ENCODE data around the gene LRP6. TPM values are rescaled to one million over a fixed set of nuclear protein-coding genes. Genes with fewer than 3 reads are reported as not detected.

LRP6 gene
- total and polyA plus RNA-seq, 2 experiments from 2014 or later, result 29.1 to 73.8 TPM

DNA sequence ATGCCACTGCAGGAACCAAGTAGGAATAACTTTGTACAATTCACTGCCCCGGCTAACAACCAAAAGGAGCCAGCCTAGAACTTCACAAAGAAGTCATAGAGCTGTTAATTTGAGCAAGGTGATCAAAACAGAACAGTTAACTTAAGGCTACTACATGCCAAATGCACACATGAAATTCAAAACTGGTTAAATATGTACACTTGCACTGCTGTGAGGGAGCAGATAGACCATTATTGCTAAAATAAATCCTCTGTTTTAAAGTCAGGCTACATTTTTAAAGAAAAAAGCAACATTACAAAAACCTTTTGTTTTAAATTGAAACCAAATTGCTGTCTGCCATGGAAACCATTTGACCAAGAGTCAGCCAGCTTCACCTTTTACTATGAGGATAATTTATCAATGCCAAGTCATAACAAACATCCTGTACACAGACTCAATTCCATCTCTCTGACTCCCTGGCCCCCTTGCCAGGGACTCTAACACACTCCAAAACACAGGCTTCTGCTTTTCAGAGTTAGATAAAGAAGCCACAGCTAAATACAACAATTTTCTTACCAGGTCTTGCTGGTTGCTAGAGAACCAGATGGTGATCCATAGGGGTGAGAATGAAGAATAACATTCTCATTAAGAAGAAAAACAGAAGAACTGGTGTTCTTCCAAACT is 84.0 kb downstream of the LRP6 start:
- peaks cover 14% of the 10 kb centered on the region; the same call in 2 of the 3 replicates for H3K36me3 Mint-ChIP-seq (ENCODE audit: low read depth)
- Histone ChIP-seq H3K4me3 (no peak overlapping the region), H4K20me1 (replicated peaks; ENCODE audit: insufficient read depth) (0 out of 2 replicates have a peak, but pooled peaks cover 8% of the 10 kb centered on the region), H3K27ac (ENCODE audit: low read depth) (0 out of 2 replicates have a peak overlapping the region, but pooled peaks have one; percentile 48), H3F3A (replicated peaks; ENCODE audit: low read depth) (no peaks in the 10 kb centered on the region), H3K4me2 (no peak overlapping the region), H3K36me3 (ENCODE audit: insufficient read depth) (peaks cover 10% of the 10 kb centered on the region), H3K9me2 (ENCODE audit: insufficient read depth) (no peaks in the 10 kb centered on the region), H2AFZ (no peak overlapping the region), H3K27me3 (ENCODE audit: insufficient read depth) (no peaks in the 10 kb centered on the region), H3K79me2 (replicated peaks; ENCODE audit: insufficient read depth) (peaks cover 57% of the 10 kb centered on the region), H3K4me1 (ENCODE audit: insufficient read depth) (no peaks in the 10 kb centered on the region)
- peak overlapping the region; percentile 27; the same call in 1 of the 2 replicates for H3K27ac Mint-ChIP-seq
- TF ChIP-seq POLR2AphosphoS5 (IDR thresholded peaks at IDR 0.05; ENCODE audit: low read depth) (no peak), CREB1 (CRISPR knock-in tag; IDR thresholded peaks at IDR 0.05; ENCODE audit: low read depth) (no peak), EZH2phosphoT487 (IDR thresholded peaks at IDR 0.05; ENCODE audit: unreplicated experiment) (no peak), NANOG (IDR thresholded peaks at IDR 0.05; ENCODE audit: borderline replicate concordance) (no peak), REST (IDR thresholded peaks at IDR 0.05; ENCODE audit: unreplicated experiment) (no peak), STAT1 (IDR thresholded peaks at IDR 0.05; ENCODE audit: unreplicated experiment) (no peak), EZH2 (IDR thresholded peaks at IDR 0.05; ENCODE audit: low read depth, unreplicated experiment) (no peak), ZNF462 (CRISPR knock-in tag; IDR thresholded peaks at IDR 0.05) (no peak), JUNB (IDR thresholded peaks at IDR 0.05; ENCODE audit: unreplicated experiment) (no peak), ZNF114 (CRISPR knock-in tag; IDR thresholded peaks at IDR 0.05) (no peak), ZNF331 (CRISPR knock-in tag; IDR thresholded peaks at IDR 0.05; ENCODE audit: low read depth) (no peak)
- TF ChIP-seq, protein P1, sequence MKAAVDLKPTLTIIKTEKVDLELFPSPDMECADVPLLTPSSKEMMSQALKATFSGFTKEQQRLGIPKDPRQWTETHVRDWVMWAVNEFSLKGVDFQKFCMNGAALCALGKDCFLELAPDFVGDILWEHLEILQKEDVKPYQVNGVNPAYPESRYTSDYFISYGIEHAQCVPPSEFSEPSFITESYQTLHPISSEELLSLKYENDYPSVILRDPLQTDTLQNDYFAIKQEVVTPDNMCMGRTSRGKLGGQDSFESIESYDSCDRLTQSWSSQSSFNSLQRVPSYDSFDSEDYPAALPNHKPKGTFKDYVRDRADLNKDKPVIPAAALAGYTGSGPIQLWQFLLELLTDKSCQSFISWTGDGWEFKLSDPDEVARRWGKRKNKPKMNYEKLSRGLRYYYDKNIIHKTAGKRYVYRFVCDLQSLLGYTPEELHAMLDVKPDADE (IDR thresholded peaks at IDR 0.05), result no peak
- TF ChIP-seq, protein P2, sequence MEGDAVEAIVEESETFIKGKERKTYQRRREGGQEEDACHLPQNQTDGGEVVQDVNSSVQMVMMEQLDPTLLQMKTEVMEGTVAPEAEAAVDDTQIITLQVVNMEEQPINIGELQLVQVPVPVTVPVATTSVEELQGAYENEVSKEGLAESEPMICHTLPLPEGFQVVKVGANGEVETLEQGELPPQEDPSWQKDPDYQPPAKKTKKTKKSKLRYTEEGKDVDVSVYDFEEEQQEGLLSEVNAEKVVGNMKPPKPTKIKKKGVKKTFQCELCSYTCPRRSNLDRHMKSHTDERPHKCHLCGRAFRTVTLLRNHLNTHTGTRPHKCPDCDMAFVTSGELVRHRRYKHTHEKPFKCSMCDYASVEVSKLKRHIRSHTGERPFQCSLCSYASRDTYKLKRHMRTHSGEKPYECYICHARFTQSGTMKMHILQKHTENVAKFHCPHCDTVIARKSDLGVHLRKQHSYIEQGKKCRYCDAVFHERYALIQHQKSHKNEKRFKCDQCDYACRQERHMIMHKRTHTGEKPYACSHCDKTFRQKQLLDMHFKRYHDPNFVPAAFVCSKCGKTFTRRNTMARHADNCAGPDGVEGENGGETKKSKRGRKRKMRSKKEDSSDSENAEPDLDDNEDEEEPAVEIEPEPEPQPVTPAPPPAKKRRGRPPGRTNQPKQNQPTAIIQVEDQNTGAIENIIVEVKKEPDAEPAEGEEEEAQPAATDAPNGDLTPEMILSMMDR (conservative IDR thresholded peaks at IDR 0.05; ENCODE audit: low read depth in 2 of 2), result no peak
- ATAC-seq (no peak), DNase-seq (ENCODE audit: low spot score) (no peak)
- no peaks in the 10 kb centered on the region for H3K9me3 Mint-ChIP-seq
- no peaks in the 10 kb centered on the region for H3K27me3 Mint-ChIP-seq (ENCODE audit: insufficient read depth, low read depth, poor library complexity)
- H3K4me3 Mint-ChIP-seq, result no peak overlapping the region
- H3K4me1 Mint-ChIP-seq, result peaks cover 3% of the 10 kb centered on the region
